AG09309 (cell line): ENCODE measurements around the gene DOCK9.

Source experiments
- DNase-seq: peaks from one replicate; pipeline ENCODE4 v3.0.0-alpha.2; 2010; ENCODE audit warnings: low read depth
- H3K4me3 ChIP-seq: 2 replicates; pipeline ENCODE4 v1.5.1; 2011; ENCODE audit warnings: mild to moderate bottlenecking, low read depth, low read length, moderate library complexity; ENCODE audit not compliant: control insufficient read depth
- CTCF ChIP-seq: IDR thresholded peaks from 2 replicates; pipeline ENCODE4 v1.5.1; 2011; ENCODE audit warnings: mild to moderate bottlenecking, low read depth, low read length, inconsistent platforms; ENCODE audit not compliant: insufficient read depth, control insufficient read depth; ENCODE audit errors: missing control alignments

Gene DOCK9

DNA sequence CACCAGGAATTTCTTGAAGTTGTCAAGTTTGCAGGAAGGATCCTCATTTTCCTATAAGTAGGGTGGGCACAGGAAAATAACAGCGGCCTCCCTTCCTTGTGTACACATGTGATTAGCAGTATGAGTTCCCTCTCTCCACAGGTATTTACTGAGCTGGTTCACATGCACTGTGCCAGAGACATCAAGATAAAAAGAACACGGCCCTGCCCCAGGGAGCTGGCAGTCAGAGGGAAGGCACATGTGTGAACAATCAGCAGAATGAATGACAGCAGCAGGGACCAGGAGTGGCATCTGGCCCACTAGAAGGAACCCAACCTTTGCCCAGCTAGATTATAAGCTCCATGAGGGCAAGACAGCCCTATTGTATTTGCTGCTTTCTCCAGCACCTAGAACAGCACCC is 13.9 kb downstream of the DOCK9 start:
- TF ChIP-seq CTCF = no peak
- no peak for DNase-seq
- no peak overlapping the region for H3K4me3 ChIP-seq

DNA sequence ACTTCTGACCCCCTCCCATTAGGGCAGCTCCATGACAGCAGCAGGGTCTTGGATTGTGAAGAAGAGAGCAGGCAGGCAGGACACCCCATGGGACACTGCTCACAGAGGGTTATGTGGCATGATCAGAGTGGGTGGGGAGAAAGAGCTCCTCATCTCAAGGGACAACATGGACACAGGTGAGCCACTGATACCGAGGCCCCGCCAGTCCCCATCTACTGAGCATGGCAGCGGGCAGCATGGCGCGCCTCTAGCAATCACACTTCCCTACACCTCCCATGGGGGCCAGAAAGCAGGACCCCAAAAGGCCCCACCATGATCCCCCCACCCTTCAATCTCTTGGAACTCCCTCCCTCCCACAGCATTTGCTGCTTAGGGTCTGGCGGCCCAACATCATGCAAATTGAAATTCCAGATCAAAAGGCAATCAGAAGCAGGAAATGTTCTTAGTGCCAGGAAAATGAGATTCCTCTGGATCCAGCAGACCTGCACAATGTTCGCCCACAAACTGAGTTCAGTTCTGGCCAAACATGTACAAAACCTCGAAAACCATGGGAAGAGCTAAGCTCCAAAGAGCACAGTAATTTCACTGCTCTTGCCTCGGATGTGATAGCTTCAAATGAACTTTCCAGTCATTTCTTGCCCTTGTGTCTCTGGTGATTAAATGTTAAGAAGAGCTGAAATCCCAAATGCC is 14.8 kb downstream of the DOCK9 start:
- no peak overlapping the region for H3K4me3 ChIP-seq
- no peak for DNase-seq
- no peak for TF ChIP-seq CTCF

GRCh38 chr13:98961503-98962105 is 16.3 kb downstream of the DOCK9 start:
- no peak for DNase-seq
- H3K4me3 ChIP-seq = no peak overlapping the region
- no peak for TF ChIP-seq CTCF

DNA sequence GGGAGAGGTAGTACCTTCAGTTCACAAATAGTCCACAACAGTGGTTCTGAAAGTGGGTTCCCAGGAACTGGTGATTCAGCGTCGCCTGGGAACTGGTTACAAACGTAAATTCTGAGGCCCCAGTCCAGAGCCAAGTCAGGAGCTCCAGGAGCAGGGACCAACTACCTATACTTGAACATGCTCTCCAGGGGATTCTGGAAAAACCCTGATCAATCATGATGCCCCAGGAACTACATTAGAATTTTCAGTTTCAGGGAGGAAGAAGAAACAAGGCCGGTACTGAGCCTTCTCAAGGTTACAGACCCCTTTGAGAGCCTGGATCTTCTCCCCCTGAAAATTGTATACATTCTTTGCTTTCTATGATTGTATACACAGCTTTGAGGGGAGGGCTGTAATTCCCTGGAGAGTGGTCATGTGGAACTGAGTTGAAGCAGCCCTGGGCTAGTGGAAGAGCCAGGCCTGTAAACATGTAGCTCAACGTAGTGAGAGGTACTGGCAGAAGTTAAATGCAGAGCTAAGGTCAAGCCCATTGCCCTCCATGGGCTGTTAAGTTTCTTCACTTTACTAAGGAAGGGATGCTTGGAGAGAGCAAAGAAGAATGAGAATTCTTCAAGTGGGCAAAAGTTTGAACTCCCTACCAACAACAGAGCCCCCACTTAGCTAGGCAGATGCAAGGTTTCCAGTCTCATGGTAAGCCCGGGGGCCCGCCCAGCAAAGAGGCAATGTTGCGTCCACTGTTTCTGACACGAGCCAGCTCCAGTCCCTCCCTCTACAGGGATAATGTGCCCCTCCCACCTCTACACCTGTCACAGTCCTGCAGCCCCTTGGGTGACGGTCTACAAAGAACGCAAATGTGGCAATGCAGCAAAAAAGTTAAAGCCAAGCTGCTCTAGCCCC is 17.0 kb downstream of the DOCK9 start:
- H3K4me3 ChIP-seq = no peak overlapping the region
- DNase-seq = no peak
- no peak for TF ChIP-seq CTCF

DNA sequence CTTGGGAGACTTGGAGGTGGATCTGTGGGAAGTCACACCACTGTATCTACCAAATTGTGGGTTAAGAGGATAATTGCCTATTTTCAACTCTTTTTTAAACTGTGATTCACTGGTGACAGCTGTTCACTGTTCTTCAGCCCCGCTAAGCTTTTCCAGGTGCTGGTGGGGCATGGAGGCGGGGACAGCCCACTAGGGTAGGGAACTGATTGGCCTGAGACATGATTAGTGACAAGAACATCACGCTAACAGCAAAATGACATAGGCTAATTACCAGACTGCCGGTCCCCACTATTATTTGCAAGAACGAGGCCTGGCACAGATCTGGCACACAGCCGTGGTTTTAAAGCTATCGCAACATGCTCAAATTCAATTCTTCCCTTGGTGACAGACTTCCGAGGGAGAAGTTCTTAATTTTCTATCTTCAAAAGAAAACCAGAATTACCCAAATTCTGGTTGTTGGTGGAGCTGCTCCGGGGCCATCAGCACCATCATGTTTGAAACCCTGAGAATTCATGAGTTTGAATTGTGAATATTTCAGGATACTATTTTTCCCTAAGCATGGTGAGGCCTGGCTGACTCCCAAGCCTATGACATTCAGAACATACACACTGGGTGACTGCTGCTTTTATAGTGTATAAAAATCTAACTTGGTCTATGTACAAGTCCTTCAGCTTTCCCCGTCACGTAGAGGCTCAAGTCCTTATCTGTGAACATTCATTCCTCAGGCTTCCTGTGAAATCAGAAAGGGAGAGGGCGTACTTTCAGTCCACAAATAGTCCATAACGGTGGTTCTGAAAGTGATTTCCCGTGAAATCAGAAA is 17.9 kb downstream of the DOCK9 start:
- DNase-seq = no peak
- TF ChIP-seq CTCF = no peak
- no peak overlapping the region for H3K4me3 ChIP-seq

- TF ChIP-seq CTCF = no peak
- no peak for DNase-seq
- no peak overlapping the region for H3K4me3 ChIP-seq
Observed at GRCh38 chr13:98959291-98959690, 18.6 kb downstream of the DOCK9 start.
